ENCODE data around the gene UQCRC1. TPM values are rescaled to one million over a fixed set of nuclear protein-coding genes. Genes with fewer than 3 reads are reported as not detected.

Gene UQCRC1
- polyA plus RNA-seq, 3 donors = 326 to 409 (median 350) TPM

GRCh38 chr3:48560648-48561018 is 48.8 kb downstream of the UQCRC1 start:
- Histone ChIP-seq H3K4me2 (replicated peaks; ENCODE audit: extremely low read depth, low read length, poor library complexity, severe bottlenecking) (peak overlapping the region; percentile 92), H3K36me3 (replicated peaks in 1 of 2; ENCODE audit: control insufficient read depth in 1 of 2, insufficient read depth in 2 of 2, low read length in 2 of 2) (no peaks in the 10 kb centered on the region), H2AFZ (ENCODE audit: insufficient read depth, low read depth, low read length, poor library complexity, severe bottlenecking) (peak overlapping the region; percentile 46), H3K9ac (ENCODE audit: insufficient read depth, low read length, poor library complexity, severe bottlenecking) (peak overlapping the region; percentile 67), H4K20me1 (ENCODE audit: insufficient read depth, low read length) (no peaks in the 10 kb centered on the region), H3K9me3 (replicated peaks in 1 of 2; ENCODE audit: control insufficient read depth in 1 of 2, insufficient read depth in 1 of 2, low read length in 2 of 2) (no peaks in the 10 kb centered on the region), H3K27ac (ENCODE audit: low read depth in 1 of 2, low read length in 2 of 2) (peak overlapping the region; percentile 96 to 97), H3K27me3 (ENCODE audit: control insufficient read depth in 2 of 2, insufficient read depth in 2 of 2, low read length in 2 of 2) (no peaks in the 10 kb centered on the region), H3K4me1 (ENCODE audit: control insufficient read depth in 1 of 2, insufficient read depth in 2 of 2, low read length in 2 of 2) (peaks cover 93 to 98% of the 10 kb centered on the region in 2 donors), H3K79me2 (ENCODE audit: insufficient read depth, low read length) (peaks cover 10% of the 10 kb centered on the region), H3K4me3 (replicated peaks in 1 of 3; ENCODE audit: low read depth in 2 of 3, low read length in 3 of 3) (peak overlapping the region; percentile 4 to 68 (median 37))
- peaks cover 0 to 10% (median 1%) of the 10 kb centered on the region in 3 donors for H3K27me3 Mint-ChIP-seq (ENCODE audit: low read depth in 3 of 3)
- intact Hi-C loops (cut with micrococcal nuclease) = no loop called here
- peak overlapping the region; percentile 96 to 99 (median 98) for H3K27ac Mint-ChIP-seq
- peaks cover 84% of the 10 kb centered on the region for H3K4me1 Mint-ChIP-seq
- DNase-seq = peak; percentile 34 to 44 (median 34)
- TF ChIP-seq, protein P1, sequence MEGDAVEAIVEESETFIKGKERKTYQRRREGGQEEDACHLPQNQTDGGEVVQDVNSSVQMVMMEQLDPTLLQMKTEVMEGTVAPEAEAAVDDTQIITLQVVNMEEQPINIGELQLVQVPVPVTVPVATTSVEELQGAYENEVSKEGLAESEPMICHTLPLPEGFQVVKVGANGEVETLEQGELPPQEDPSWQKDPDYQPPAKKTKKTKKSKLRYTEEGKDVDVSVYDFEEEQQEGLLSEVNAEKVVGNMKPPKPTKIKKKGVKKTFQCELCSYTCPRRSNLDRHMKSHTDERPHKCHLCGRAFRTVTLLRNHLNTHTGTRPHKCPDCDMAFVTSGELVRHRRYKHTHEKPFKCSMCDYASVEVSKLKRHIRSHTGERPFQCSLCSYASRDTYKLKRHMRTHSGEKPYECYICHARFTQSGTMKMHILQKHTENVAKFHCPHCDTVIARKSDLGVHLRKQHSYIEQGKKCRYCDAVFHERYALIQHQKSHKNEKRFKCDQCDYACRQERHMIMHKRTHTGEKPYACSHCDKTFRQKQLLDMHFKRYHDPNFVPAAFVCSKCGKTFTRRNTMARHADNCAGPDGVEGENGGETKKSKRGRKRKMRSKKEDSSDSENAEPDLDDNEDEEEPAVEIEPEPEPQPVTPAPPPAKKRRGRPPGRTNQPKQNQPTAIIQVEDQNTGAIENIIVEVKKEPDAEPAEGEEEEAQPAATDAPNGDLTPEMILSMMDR (IDR thresholded peaks at IDR 0.05) = peak; percentile 36
- peak overlapping the region; percentile 74 to 84 for H3K4me3 Mint-ChIP-seq
- peaks cover 0 to 2% (median 0%) of the 10 kb centered on the region in 7 donors for H3K9me3 Mint-ChIP-seq
- 4% methylated on average over 3 of the region's 5 CpGs for WGBS (ENCODE audit: insufficient coverage)
- peaks cover 0 to 2% of the 10 kb centered on the region in 2 donors for H3K36me3 Mint-ChIP-seq

DNA sequence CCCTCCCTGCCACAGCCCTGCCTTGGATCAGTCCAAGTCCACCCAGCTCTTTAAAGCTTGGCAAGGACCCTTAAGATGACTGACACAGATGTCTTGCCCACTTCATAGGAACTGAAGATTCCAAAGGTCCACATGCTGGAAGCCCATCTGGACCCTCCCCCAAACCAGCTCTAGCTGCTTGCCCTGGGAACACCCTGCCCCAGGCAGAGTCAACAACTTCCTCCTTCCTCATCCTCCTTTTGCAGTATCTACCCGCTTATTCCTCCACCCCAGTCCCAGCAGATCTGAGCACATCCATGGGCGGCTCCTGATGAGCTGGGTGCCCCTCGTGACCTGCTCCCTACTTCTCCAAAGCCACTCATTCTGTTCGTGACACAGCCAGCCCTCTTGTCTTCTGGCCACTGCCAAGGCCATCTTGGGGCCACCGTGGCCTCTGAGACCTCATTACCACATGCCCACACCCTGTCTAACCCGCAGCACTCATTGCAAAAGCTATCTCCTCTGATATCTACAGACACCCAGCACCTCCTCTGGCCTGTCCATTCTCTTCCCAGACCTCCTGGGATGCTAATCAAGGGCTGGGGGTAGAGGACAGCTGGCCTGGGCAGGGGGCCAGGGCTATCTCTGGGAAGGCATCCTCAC is 50.8 kb downstream of the UQCRC1 start:
- Mint-ChIP-seq H3K4me1 (peaks cover 84% of the 10 kb centered on the region), H3K27ac (peak overlapping the region; percentile 96 to 99 (median 98)), H3K9me3 (peaks cover 0 to 2% (median 0%) of the 10 kb centered on the region in 7 donors), H3K27me3 (ENCODE audit: low read depth in 3 of 3) (peaks cover 0 to 8% (median 1%) of the 10 kb centered on the region in 3 donors), H3K4me3 (peak overlapping the region; percentile 49 to 84), H3K36me3 (peaks cover 15 to 17% of the 10 kb centered on the region in 2 donors)
- TF ChIP-seq, protein P1 (IDR thresholded peaks at IDR 0.05) = peak; percentile 71
- Histone ChIP-seq H3K9ac (ENCODE audit: insufficient read depth, low read length, poor library complexity, severe bottlenecking) (peak overlapping the region; percentile 67), H3K9me3 (replicated peaks in 1 of 2; ENCODE audit: control insufficient read depth in 1 of 2, insufficient read depth in 1 of 2, low read length in 2 of 2) (no peaks in the 10 kb centered on the region), H3K4me1 (ENCODE audit: control insufficient read depth in 1 of 2, insufficient read depth in 2 of 2, low read length in 2 of 2) (peaks cover 93 to 98% of the 10 kb centered on the region in 2 donors), H4K20me1 (ENCODE audit: insufficient read depth, low read length) (no peaks in the 10 kb centered on the region), H3K27ac (ENCODE audit: low read depth in 1 of 2, low read length in 2 of 2) (peak overlapping the region; percentile 96 to 97), H3K27me3 (ENCODE audit: control insufficient read depth in 2 of 2, insufficient read depth in 2 of 2, low read length in 2 of 2) (no peaks in the 10 kb centered on the region), H3K4me3 (replicated peaks in 1 of 3; ENCODE audit: low read depth in 2 of 3, low read length in 3 of 3) (peak overlapping the region in 1 of 3 experiments; percentile 85), H3K4me2 (replicated peaks; ENCODE audit: extremely low read depth, low read length, poor library complexity, severe bottlenecking) (peak overlapping the region; percentile 92), H3K79me2 (ENCODE audit: insufficient read depth, low read length) (peaks cover 30% of the 10 kb centered on the region), H3K36me3 (replicated peaks in 1 of 2; ENCODE audit: control insufficient read depth in 1 of 2, insufficient read depth in 2 of 2, low read length in 2 of 2) (no peaks in the 10 kb centered on the region), H2AFZ (ENCODE audit: insufficient read depth, low read depth, low read length, poor library complexity, severe bottlenecking) (no peak overlapping the region)
- DNase-seq = peak; percentile 99
- 0% methylated on average over 6 of the region's 6 CpGs for WGBS (ENCODE audit: insufficient coverage)
- intact Hi-C loops (cut with micrococcal nuclease) = loop anchor here in 1 of 2 donors (10.0 kb wide), 1 partner anchor 126 kb away; the partner anchor contains the start of gene NCKIPSD
